ENCODE results near the gene MXRA8.
"Not testable (repeated sequence)": the region's sequence is repeated elsewhere in the genome, so short reads cannot be mapped to it uniquely, and the experiment has no call there.

Gene MXRA8, protein sequence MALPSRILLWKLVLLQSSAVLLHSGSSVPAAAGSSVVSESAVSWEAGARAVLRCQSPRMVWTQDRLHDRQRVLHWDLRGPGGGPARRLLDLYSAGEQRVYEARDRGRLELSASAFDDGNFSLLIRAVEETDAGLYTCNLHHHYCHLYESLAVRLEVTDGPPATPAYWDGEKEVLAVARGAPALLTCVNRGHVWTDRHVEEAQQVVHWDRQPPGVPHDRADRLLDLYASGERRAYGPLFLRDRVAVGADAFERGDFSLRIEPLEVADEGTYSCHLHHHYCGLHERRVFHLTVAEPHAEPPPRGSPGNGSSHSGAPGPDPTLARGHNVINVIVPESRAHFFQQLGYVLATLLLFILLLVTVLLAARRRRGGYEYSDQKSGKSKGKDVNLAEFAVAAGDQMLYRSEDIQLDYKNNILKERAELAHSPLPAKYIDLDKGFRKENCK

DNA sequence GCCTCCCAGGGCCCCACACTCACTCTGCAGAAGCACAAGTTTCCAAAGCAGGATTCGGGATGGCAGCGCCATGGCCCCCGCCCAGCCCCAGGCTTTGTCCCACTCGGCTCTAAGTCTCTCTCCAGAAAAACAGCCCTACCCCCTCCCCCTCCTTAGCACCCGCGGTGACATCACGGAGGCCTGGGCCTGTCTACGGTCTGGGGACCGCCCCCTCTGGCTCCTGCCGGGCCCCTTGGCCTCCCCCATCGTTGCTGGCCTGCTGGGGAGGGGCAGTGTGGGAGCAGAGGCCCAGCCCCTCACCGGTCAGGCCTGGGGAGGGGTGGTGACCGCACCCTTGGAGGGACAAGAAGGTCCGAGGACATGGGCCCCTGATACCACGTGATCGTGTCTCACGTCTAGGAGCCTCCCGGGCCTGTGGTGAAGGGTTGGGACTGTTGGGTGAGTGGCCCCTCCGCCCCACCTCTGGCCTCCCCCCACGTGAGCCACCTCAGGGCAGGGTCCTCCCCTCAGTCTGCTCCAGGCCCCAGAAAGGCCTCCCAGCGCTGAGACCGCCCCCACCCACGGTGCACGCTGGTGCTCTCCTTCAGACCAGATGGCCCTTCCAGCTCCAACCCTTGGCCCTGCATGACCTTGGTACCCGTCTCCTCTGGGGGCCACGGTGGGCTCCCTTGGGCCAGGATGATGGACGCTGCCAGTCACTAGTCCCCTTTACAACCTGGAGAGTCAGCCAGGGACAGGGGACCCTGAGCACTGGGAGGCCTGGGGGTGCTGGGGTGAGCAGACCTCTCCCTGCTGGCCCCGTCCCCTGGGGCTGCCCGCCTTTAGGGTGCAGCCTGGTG is at the start of gene MXRA8:
Gene MXRA8, minus strand, starts transcription at position 123 of the 839 bp plus-strand sequence. Its CDS starts 51 bp downstream, at position 72.
- no peak for DNase-seq

GRCh38 chr1:1407636-1408318 is 49.4 kb upstream of the MXRA8 start:
- DNase-seq, result no peak

DNA sequence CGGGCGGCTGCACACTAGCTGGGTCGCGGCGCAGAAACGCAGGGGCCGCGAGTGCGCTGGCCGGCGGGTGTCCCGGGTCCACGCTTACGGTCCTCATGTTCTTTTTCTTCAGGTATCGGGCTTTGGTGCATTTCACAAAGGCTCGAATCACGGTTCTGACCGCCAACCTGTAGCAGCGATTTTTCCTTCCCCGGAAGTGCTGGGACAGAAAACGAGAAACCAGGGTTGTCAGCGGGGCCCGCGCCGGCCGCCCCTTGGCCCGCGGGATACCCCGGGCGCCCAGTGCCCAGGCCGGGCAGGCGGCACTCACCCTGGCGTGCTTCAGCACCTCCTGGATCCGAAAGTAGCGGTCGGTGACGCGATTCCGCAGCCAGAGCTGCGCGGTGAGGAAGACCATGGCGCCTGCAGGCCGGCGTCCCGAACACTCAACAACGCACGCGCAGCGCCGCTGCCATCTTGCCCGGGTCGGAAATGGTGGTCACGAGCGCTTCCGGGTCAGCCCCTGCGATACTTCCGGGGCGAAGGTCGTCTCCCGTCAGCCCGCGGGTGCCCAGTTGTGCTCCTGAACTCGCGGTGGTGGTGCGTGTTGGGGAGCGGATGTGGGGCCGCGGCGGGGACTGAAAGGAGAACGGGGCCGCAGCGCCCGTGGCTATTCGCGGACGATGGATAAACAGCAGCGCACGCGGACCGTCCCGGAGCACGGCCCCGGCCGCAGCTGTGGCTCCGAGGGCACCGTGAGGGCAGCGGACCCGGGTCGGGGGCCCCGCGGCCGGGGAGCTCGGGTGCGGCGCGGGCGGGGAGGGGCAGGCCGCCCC is 48.7 kb upstream of the MXRA8 start, which contains the start of gene MRPL20:
Gene MRPL20, minus strand, starts transcription at position 473 of the 815 bp plus-strand sequence. Its CDS starts 76 bp downstream, at position 397.
- DNase-seq, result peak; percentile 89

DNA sequence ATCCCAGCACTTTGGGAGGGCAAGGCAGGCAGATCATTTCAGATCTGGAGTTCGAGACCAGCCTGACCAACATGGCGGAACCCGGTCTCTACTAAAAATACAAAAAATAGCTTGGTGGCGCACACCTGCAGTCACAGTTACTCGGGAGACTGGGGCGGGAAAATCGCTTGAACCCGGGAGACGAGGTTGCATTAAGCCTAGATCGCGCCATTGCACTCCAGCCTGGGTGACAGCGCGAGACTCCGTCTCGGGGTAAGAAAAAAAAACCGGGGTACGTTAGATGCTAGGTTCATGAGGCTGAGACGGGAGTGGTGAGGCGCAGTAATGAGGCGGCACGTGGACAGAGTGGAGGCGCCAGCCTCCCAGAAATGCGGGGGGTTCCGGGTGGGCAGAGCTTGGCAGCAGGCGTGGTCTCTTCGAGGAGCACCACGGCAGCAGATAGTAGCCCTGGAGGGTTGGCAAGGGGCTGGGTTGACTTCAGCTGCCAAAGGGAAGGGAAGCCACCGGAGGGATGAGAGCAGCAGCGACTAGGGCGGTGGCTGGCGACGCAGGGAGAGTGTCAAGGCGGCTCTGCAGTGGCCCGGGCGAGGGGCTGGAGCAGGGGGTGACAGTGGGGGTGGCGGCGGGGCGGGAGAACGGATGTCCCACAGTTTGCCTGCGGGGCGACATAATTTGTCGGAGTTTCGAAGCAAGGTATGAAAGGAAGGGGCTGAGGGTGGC is 47.9 kb upstream of the MXRA8 start:
- no peak for DNase-seq

DNA sequence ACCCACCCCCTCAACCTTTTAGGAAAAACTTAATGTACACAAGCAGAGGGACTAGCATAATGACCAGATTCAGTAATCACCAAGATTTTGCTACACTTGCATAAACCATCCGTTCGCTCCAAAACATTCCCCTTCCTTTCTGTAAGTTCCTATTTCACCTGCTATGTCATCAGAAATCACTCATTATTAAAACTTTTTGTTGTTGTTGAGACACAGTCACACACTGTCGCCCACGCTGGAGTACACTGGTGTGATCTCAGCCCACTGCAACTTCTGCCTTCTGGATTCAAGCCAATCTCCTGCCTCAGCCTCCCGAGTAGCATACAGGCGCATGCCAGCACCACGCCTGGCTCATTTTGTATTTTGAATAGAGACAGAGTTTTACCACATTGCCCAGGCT is 45.3 kb upstream of the MXRA8 start:
- no peak for DNase-seq

- not testable (repeated sequence) for DNase-seq
Measured at GRCh38 chr1:1402901-1403392, 44.6 kb upstream of the MXRA8 start.

GRCh38 chr1:1402072-1402900 is 43.9 kb upstream of the MXRA8 start:
- no peak for DNase-seq

- DNase-seq, result no peak
Measured at GRCh38 chr1:1401457-1402010, 43.2 kb upstream of the MXRA8 start.

DNA sequence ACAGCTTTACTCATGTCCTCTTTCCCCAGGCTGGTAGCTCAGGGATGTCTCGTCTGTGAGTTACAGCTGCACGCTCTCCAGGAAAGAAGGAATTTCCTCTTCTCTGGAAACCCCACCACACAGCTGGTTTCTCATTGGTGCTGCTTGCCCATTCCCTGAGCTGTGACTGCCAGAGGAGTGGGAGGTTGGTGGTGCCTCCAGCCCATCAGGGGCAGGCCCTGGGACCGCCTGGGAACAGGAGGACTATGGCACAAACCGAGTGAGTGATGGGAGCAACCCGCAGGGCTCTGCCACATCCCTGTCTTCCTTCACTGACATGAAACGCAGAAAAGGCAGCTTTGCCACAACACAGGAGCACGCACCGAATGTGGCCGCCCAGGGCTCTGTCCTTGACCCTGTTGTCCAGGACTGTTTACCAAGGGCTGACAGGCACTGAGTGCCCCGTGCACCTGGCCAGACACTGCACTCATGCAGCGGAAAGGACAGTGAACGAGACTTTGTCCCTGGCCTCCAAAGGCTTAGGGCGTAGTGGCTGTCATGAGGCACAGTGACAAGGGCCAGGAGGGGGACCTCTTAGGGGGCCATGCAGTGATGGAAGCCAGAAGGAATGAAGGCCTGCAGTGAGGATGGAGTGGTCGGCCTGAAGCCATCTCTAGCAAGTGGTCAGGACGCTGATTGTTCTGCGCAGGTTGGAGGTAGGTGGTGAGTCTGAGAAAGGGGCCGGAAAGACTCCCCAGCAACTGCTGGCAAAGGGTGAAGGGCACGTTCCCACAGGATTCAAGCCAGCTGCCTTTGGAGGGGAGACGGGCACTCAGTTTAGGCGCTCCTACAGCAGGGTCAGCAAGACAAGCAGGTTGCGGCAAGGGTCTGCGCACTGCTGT is 42.5 kb upstream of the MXRA8 start:
- DNase-seq, result no peak

DNA sequence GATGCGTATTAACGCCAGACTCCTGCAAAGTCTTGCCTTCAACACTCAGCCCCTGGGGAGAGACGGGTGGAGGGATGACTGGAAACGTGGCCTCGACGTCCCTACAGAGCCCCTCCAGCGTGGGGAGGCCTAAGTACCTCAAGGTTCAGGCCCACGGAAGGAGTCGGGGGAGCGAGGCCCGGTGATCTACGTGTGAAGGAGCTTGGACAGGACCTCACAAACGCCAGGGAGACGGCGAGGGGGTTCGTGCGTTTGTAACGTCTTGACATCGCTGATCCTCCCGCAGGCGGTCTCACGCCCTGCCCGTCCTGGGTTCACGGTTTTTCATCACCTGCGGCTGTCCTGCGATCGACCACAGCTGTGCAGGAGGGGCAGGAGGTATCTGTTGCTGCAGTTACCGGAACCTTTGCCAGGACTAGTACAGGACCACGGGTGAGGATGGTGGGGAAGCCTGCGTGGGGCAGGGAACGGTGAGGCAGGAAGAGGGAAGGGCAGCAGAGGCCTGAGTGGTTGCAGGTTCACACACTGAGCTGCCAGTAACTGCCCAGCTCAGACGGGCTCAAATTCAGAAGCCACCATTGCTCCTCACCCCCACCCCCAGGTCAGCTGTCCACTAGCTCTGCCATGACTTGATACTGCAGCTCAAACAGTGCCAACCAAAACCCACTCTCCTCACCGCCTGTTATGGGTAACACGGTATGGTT is 41.7 kb upstream of the MXRA8 start:
- DNase-seq, result no peak

- peak; percentile 94 for DNase-seq
Measured at GRCh38 chr1:1399187-1399871, 41.0 kb upstream of the MXRA8 start, which contains the start of gene CCNL2. Gene CCNL2, minus strand, starts transcription at chr1:1399335. Its CDS starts 29 bp downstream, at chr1:1399306.

- no peak for DNase-seq
Measured at GRCh38 chr1:1398677-1399186, 40.4 kb upstream of the MXRA8 start.

- no peak for DNase-seq
Measured at GRCh38 chr1:1397839-1398523, 39.6 kb upstream of the MXRA8 start.

GRCh38 chr1:1395166-1395565 is 36.8 kb upstream of the MXRA8 start:
- DNase-seq, result no peak

DNA sequence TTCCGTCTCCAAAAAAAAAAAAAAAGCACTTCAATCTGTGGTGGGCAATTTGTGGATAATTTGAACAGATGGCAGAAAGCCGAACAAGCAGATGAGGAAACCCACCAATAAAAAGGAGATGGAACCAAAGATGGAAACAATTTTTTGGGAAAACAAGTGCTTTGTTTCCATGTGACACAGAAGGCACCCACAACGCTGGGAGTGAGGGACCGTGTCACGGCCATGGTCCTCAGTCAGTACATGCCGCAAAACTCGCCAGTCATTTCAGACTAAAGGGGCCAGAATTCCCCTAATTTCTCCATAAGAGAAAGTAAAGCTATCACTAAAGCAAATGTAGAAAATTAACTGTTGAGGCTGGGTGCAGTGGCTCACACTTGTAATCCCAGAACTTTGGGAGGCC is 35.8 kb upstream of the MXRA8 start:
- DNase-seq, result no peak

DNA sequence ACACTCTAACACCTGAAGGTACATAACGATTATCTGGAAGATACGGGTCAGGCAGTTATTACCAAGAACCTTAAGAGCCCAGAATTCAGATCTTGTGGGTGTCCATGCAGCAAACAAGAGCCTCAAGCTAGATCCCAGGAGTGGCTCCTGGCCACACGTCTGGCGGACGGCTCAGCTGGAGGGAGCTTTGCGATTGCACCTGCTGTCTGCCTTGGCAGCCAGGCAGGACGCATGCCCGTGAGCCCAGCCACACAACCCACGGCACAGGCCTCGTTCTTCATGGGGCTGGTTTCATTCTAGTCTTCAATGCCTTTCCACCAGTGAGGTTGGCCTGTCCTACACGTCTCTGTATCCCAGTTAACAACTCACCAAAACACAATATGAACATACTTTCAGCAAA is 35.1 kb upstream of the MXRA8 start:
- DNase-seq, result no peak

- no peak for DNase-seq
Measured at GRCh38 chr1:1393014-1393413, 34.7 kb upstream of the MXRA8 start.

Measured in NCI-H2029 (cell line).